Measurements from ENCODE around the gene GSTCD.
"Not testable (repeated sequence)": the region's sequence is repeated elsewhere in the genome, so short reads cannot be mapped to it uniquely, and the experiment has no call there.

Gene GSTCD

DNA sequence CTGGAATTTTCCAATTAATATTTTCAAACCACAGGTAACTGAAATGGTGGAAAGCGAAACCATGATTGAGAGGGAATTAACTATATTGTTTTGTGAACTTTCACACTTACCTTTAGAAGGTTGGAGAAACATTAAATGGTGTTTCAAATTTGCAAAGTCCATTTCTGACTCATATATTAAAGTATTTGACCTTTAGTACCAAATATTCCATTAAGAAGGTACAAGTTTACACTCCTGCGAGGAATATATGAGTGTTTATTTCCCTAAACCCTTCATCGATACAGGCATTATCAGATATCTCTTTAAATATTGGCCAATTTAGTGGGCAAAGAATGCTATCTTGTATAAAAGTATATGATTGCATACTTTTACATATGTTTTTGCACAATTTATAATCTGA lies 142.6 kb downstream of the GSTCD start:
- no peak for TF ChIP-seq CTCF (IDR thresholded peaks at IDR 0.05; ENCODE audit: borderline replicate concordance, insufficient read depth, low read depth, low read length)

DNA sequence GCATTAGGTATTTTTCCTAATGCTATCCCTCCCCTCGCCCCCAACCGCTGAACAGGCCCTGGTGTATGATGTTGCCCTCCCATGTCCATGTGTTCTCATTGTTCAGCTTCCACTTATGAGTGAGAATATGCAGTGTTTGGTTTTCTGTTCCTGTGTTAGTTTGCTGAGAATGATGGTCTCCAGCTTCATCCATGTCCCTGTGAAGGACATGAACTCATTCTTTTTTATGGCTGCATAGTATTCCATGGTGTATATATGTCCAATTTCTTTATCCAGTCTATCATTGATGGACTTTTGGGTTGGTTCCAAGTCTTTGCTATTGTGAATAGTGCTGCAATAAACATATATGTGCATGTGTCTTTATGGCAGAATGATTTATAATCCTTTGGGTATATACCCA lies 143.6 kb downstream of the GSTCD start:
- H3K4me3 ChIP-seq (ENCODE audit: low read depth, low read length): not testable (repeated sequence)

More for the DNA sequence above, 142.6 kb downstream of the GSTCD start:
- no peak overlapping the region for H3K4me3 ChIP-seq (ENCODE audit: low read depth, low read length)

GRCh38 chr4:105858466-105859040 lies 150.0 kb downstream of the GSTCD start:
- no peak for TF ChIP-seq CTCF (IDR thresholded peaks at IDR 0.05; ENCODE audit: borderline replicate concordance, insufficient read depth, low read depth, low read length)
- H3K4me3 ChIP-seq (ENCODE audit: low read depth, low read length): no peak overlapping the region

- no peak for TF ChIP-seq CTCF (IDR thresholded peaks at IDR 0.05; ENCODE audit: borderline replicate concordance, insufficient read depth, low read depth, low read length)
- H3K4me3 ChIP-seq (ENCODE audit: low read depth, low read length): no peak overlapping the region
These were observed 150.6 kb downstream of the GSTCD start for GRCh38 chr4:105859233-105859632.

DNA sequence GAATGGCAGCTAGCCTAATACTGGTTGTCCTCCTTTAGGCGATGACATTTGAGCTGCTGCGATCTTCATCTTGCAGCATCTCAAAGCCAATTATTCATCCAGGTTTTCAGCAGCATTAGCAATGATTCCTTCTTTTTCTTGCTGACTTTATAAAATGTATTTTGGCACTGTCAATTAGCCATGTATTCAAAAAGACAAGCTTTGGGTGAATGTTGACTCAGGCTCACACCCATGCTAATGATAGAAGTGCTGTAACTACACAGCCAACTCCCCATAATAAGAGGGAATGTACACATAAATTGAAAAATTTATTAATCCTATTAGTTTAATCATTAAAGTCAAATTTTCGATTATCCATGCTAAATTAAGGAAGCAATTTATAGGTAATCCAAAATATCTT lies 162.4 kb downstream of the GSTCD start:
- H3K4me3 ChIP-seq (ENCODE audit: low read depth, low read length): no peak overlapping the region
- no peak for TF ChIP-seq CTCF (IDR thresholded peaks at IDR 0.05; ENCODE audit: borderline replicate concordance, insufficient read depth, low read depth, low read length)

- no peak for TF ChIP-seq CTCF (IDR thresholded peaks at IDR 0.05; ENCODE audit: borderline replicate concordance, insufficient read depth, low read depth, low read length)
- no peak overlapping the region for H3K4me3 ChIP-seq (ENCODE audit: low read depth, low read length)
These were observed 163.4 kb downstream of the GSTCD start for GRCh38 chr4:105871997-105872396.

DNA sequence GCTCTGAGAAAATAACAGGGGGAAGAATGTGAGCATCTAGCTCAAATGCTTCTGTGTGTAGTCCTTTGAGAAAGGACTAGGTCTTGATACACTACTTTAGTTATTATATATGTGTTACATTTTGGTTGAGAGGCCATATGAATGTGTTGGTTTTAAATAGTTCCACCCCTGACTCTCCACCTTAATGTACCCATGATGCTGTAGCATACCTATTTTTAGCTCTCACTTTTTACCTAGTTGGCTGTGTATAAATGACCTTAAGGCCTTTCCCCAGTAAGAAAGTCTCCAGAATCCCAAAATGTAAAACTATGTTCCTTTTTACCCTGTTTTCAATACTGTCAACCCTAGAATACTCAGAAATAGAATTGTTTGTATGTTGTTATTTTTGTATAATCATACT lies 166.6 kb downstream of the GSTCD start:
- no peak for TF ChIP-seq CTCF (IDR thresholded peaks at IDR 0.05; ENCODE audit: borderline replicate concordance, insufficient read depth, low read depth, low read length)
- no peak overlapping the region for H3K4me3 ChIP-seq (ENCODE audit: low read depth, low read length)

- H3K4me3 ChIP-seq (ENCODE audit: low read depth, low read length): no peak overlapping the region
- TF ChIP-seq CTCF (IDR thresholded peaks at IDR 0.05; ENCODE audit: borderline replicate concordance, insufficient read depth, low read depth, low read length): no peak
These were observed 170.1 kb downstream of the GSTCD start for GRCh38 chr4:105878668-105879067.

All from GM12875 (cell line).